SK-N-MC (cell line): ENCODE measurements around the gene C20orf144.

ENCODE experiments used
- DNase-seq: peaks from one replicate; pipeline ENCODE4 v3.0.0-alpha.2; 2011; ENCODE audit warnings: low read depth, low spot score
- H3K27ac ChIP-seq: fragments of 200-600 bp; sonication (generic); 2 replicates; pipeline ENCODE4 v1.5.1; 2016; ENCODE audit warnings: mixed run types
- H3K36me3 ChIP-seq: fragments of 200-600 bp; sonication (generic); 2 replicates; pipeline ENCODE4 v1.6.1; 2017; ENCODE audit warnings: antibody characterized with exemption, low read length, mixed read lengths; ENCODE audit not compliant: insufficient read depth
- H3K4me3 ChIP-seq: fragments of 200-600 bp; sonication (generic); 2 replicates; pipeline ENCODE4 v1.5.1; 2016
- H3K9ac ChIP-seq: fragments of 200-600 bp; sonication (generic); 2 replicates; pipeline ENCODE4 v1.8.0; 2017; ENCODE audit warnings: mixed run types, mixed read lengths; ENCODE audit not compliant: insufficient read length
- H3K9me3 ChIP-seq: fragments of 200-600 bp; sonication (generic); 2 replicates; pipeline ENCODE4 v1.6.1; 2017; ENCODE audit warnings: low read depth, mild to moderate bottlenecking, antibody characterized with exemption, low read length, moderate library complexity, mixed read lengths
- EZH2 ChIP-seq: fragments of 200-600 bp; sonication (generic); IDR thresholded peaks from one replicate; pipeline ENCODE4 v1.6.1; 2017; ENCODE audit warnings: antibody characterized with exemption
- FOXP2 ChIP-seq: optimal IDR thresholded peaks from 2 replicates; pipeline ENCODE3; 2011; ENCODE audit warnings: mild to moderate bottlenecking, moderate library complexity; ENCODE audit not compliant: insufficient read depth; ENCODE audit errors: extremely low read length, control extremely low read depth
- POLR2AphosphoS5 ChIP-seq: IDR thresholded peaks from 2 replicates; pipeline ENCODE4 v1.6.1; 2012; ENCODE audit warnings: mild to moderate bottlenecking, low read depth, low read length, borderline replicate concordance

The C20orf144 gene

DNA sequence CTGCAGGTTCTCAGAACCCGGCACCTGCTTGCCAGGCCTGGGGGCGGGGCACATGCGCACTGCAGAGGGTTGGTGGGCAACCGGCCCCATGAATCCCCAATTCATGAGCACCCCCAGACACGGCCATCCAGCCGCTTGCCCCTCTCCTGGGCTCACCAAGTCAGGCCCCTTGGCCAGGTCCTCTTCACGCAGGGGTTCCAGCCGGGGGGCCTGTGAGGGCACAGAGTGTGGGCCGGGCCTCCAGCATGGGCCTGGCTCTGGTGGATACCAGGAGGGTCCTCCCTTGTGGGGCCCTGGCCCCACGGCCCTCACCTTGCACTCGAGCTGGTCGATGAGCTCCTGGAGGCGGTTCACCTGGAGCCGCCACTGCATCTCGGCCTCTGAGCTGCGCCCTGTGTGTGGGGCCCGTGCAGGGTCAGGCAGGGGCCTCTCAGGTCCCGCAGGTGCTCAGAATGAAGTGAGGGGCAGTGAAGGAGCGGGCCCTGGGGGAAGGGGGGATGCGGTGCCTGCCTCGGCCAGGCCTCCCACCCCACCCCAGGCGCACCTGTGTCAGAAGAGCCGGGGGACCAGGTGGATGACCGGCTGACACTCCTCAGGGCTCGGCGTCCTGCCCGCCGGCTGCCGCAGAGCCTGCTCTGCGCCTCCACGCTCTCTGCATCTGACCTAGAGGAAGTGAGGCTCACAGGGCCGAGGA, 2.6 kb upstream of the C20orf144 start:
- no peak overlapping the region for H3K4me3 ChIP-seq
- no peaks in the 10 kb centered on the region for H3K36me3 ChIP-seq
- TF ChIP-seq EZH2: no peak
- TF ChIP-seq POLR2AphosphoS5: no peak
- TF ChIP-seq FOXP2: no peak
- no peak overlapping the region for H3K9ac ChIP-seq
- DNase-seq: no peak
- no peak overlapping the region for H3K27ac ChIP-seq
- H3K9me3 ChIP-seq: no peaks in the 10 kb centered on the region

GRCh38 chr20:33660035-33660684, 2.0 kb upstream of the C20orf144 start:
- Histone ChIP-seq H3K36me3 (no peaks in the 10 kb centered on the region), H3K9ac (no peak overlapping the region), H3K9me3 (no peaks in the 10 kb centered on the region), H3K4me3 (no peak overlapping the region), H3K27ac (no peak overlapping the region)
- TF ChIP-seq FOXP2 (no peak), POLR2AphosphoS5 (no peak), EZH2 (no peak)
- no peak for DNase-seq

DNA sequence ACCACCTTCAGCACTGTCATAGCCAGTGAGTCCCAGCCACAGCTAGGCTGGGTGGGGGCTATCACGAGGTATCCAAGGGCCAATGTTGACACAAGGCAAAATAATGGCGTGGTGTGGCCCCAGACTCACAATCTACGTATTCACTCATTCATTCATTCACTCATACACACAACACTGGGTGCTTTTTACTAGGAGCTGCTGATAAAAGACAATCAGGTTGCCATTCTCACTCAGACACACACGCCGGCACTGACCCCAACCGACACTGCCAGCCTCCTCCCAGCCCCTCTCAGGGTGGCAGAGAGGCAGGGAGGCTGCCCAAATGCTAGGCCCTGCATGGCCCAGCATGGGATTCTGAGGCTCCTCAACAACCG, 1.5 kb upstream of the C20orf144 start:
- TF ChIP-seq EZH2 (no peak), POLR2AphosphoS5 (no peak)
- no peak overlapping the region for H3K4me3 ChIP-seq
- H3K9me3 ChIP-seq: no peaks in the 10 kb centered on the region
- H3K9ac ChIP-seq: no peak overlapping the region
- DNase-seq: no peak
- H3K27ac ChIP-seq: no peak overlapping the region
- H3K36me3 ChIP-seq: no peaks in the 10 kb centered on the region

- Histone ChIP-seq H3K36me3 (peaks cover 1% of the 10 kb centered on the region; the same call in 1 of the 2 replicates), H3K27ac (peak overlapping the region; percentile 56; the same call in 1 of the 2 replicates), H3K9me3 (no peaks in the 10 kb centered on the region), H3K9ac (peak overlapping the region; percentile 79), H3K4me3 (peak overlapping the region; percentile 97)
- DNase-seq: no peak
- TF ChIP-seq POLR2AphosphoS5: peak; percentile 85
- TF ChIP-seq EZH2: no peak
Measured at GRCh38 chr20:33663161-33664084, 1.3 kb downstream of the C20orf144 start.

GRCh38 chr20:33664085-33664761, 2.1 kb downstream of the C20orf144 start:
- TF ChIP-seq FOXP2 (no peak), EZH2 (no peak), POLR2AphosphoS5 (no peak)
- H3K27ac ChIP-seq: peak overlapping the region; percentile 56; the same call in 1 of the 2 replicates
- H3K36me3 ChIP-seq: peaks cover 7% of the 10 kb centered on the region
- H3K9ac ChIP-seq: peak overlapping the region; percentile 79
- DNase-seq: no peak
- H3K9me3 ChIP-seq: no peaks in the 10 kb centered on the region
- H3K4me3 ChIP-seq: peak overlapping the region; percentile 97

DNA sequence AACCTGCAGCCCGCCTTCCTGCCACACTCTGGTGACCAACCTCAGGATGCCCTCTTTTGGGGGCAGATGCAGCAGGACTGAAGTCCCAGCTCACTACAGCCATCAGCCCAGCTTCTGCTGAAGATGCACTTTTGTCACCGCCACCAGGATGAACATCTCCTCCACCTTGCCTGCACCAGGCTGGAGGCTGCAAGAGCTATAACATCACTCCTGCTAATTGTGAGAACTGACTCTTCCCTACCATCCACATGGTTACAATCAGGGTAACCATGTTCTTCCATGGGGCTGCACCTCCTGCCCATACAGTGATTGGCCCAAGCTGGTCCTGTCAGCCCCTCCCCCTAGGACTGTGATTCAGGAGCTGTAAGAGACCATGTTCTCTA, 2.6 kb downstream of the C20orf144 start:
- Histone ChIP-seq H3K36me3 (peaks cover 7% of the 10 kb centered on the region), H3K4me3 (no peak overlapping the region), H3K27ac (no peak overlapping the region), H3K9ac (no peak overlapping the region), H3K9me3 (no peaks in the 10 kb centered on the region)
- no peak for DNase-seq
- TF ChIP-seq FOXP2 (no peak), EZH2 (no peak), POLR2AphosphoS5 (no peak)

DNA sequence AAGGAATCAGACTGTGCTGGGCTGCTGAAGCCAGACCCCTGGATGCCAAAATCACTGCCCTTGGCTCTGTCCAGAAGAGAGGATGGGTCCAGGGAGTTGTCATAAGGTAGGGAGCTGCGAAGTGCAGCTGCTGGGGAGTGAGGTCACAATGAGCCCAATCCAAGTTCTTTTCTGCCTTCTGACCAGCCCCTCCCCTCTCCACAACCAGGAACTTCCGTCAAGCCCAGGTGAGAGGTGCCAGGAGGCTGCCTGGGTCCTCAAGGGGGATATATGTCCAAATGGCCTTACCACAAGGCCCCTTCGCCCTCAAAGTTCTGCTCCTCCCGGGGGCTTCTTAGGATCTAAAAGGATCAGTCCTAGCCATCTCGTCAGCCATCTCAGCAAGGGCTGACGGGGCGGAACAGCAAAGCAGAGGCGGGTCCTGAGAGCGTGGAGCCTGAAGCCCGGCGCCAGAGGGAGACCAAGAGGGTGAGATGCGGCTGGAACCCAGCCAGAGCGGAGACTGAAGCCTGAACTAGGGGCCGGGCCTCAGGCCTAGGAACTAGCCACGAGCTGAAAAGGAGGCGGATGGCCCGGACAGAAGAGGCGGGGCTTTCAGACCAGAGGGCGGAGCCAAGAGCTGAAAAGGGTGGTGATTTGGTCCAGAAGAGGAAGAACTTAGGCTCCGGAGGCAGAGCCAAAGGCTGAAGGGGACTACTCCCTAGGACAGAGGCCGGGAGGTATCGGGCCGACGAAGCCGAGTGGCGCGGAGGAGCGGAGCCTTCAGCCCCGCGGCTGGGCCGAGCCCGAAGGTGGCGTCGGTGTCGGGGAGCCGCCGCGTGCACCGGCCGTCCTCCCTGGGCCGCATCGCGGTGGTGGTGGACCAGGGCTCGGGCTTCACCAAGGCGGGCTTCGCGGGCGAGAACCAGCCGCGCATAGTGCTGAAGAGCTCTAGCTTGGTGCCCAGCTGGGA, 4.4 kb downstream of the C20orf144 start, which contains the start of gene ACTL10:
Gene ACTL10 (plus strand): TSS at position 651 of the 952 bp plus-strand sequence. CDS start 555 bp downstream, outside the sequence.
- H3K36me3 ChIP-seq: peaks cover 7% of the 10 kb centered on the region
- no peak for DNase-seq
- no peaks in the 10 kb centered on the region for H3K9me3 ChIP-seq
- H3K9ac ChIP-seq: no peak within 1 kb of the TSS
- TF ChIP-seq FOXP2 (no peak), POLR2AphosphoS5 (no peak)
- no peak within 1 kb of the TSS for H3K27ac ChIP-seq
- no peak within 1 kb of the TSS for H3K4me3 ChIP-seq
